GM12801 (cell line): Measurements from ENCODE around the gene ARL6.

Experiments used
- CTCF ChIP-seq: IDR thresholded peaks from one replicate; pipeline ENCODE4 v1.5.1; 2011; ENCODE audit warnings: control low read depth; ENCODE audit not compliant: insufficient read length; ENCODE audit errors: extremely low read depth

Gene ARL6

GRCh38 chr3:97821774-97822358 is 57.3 kb downstream of the ARL6 start, which contains the start of gene CRYBG3:
Gene CRYBG3, plus strand, starts transcription at chr3:97822011. Its CDS starts 196 bp downstream, at chr3:97822207.
- TF ChIP-seq CTCF = no peak

GRCh38 chr3:97822359-97822775 is 57.8 kb downstream of the ARL6 start:
- no peak for TF ChIP-seq CTCF

GRCh38 chr3:97823046-97824004 is 58.8 kb downstream of the ARL6 start:
- TF ChIP-seq CTCF = no peak

GRCh38 chr3:97825101-97825500 is 60.5 kb downstream of the ARL6 start:
- TF ChIP-seq CTCF = no peak

GRCh38 chr3:97827741-97828471 is 63.3 kb downstream of the ARL6 start:
- no peak for TF ChIP-seq CTCF

- TF ChIP-seq CTCF = no peak
These were observed 64.6 kb downstream of the ARL6 start for GRCh38 chr3:97829198-97829597.

GRCh38 chr3:97830638-97831037 is 66.1 kb downstream of the ARL6 start:
- TF ChIP-seq CTCF = no peak
